C4-2B (cell line): ENCODE results near the gene SEZ6L.

Experiments
- ZFX ChIP-seq: fragments of 450-650 bp; IDR thresholded peaks from 2 replicates; pipeline ENCODE4 v1.6.1; 2017
- TF ChIP-seq, protein P1 (sequence below): fragments of 450-650 bp; conservative IDR thresholded peaks from 2 replicates; pipeline ENCODE4 v1.5.1; 2017; ENCODE audit warnings: mild to moderate bottlenecking

DNA sequence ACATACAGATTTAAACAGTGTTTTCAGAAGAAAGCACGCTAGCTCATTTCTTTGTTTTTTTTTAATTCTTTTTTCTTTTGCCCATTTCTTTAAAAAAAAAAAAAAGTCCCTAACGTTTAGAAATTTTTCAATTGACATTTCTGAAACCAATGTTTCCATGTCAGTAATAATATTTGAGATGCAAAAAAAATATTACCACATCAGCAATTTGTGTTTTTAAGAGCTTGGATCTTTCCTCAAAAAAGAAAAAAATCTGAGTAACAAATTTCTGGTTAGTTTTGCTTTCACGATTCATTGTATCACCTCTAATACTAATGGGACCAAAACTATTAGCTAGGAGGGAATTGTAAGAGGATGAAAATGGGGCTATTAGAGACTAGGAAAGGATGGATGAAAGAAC lies 219.9 kb downstream of the SEZ6L start:
- TF ChIP-seq, protein P1, sequence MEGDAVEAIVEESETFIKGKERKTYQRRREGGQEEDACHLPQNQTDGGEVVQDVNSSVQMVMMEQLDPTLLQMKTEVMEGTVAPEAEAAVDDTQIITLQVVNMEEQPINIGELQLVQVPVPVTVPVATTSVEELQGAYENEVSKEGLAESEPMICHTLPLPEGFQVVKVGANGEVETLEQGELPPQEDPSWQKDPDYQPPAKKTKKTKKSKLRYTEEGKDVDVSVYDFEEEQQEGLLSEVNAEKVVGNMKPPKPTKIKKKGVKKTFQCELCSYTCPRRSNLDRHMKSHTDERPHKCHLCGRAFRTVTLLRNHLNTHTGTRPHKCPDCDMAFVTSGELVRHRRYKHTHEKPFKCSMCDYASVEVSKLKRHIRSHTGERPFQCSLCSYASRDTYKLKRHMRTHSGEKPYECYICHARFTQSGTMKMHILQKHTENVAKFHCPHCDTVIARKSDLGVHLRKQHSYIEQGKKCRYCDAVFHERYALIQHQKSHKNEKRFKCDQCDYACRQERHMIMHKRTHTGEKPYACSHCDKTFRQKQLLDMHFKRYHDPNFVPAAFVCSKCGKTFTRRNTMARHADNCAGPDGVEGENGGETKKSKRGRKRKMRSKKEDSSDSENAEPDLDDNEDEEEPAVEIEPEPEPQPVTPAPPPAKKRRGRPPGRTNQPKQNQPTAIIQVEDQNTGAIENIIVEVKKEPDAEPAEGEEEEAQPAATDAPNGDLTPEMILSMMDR: no peak
- TF ChIP-seq ZFX: no peak
